Duodenal mucosa (tissue), 2 donors: ENCODE data around the gene SOCS3.

Experiments used
- H3K27ac ChIP-seq: one replicate; pipeline ENCODE4 v1.7.0; 2013; ENCODE audit warnings: low read depth, low read length
- H3K27me3 ChIP-seq, 2 donors: one replicate each; pipeline ENCODE4 v1.7.0; 2013; ENCODE audit warnings: low read length in 2 of 2, control low read depth in 1 of 2; ENCODE audit not compliant: insufficient read depth in 2 of 2, control insufficient read depth in 1 of 2
- H3K36me3 ChIP-seq, 2 donors: one replicate each; pipeline ENCODE4 v1.7.0; 2013; ENCODE audit warnings: low read length in 2 of 2, control low read depth in 1 of 2; ENCODE audit not compliant: insufficient read depth in 2 of 2, control insufficient read depth in 1 of 2
- H3K4me1 ChIP-seq, 2 donors: one replicate each; pipeline ENCODE4 v1.7.0; 2013; ENCODE audit warnings: low read length in 2 of 2, control low read depth in 1 of 2; ENCODE audit not compliant: insufficient read depth in 2 of 2, control insufficient read depth in 1 of 2
- H3K4me3 ChIP-seq, 2 donors: one replicate each; pipeline ENCODE4 v1.7.0; 2013; ENCODE audit warnings: low read length in 2 of 2, low read depth in 1 of 2
- H3K9ac ChIP-seq, 2 donors: one replicate each; pipeline ENCODE4 v1.7.0; 2013; ENCODE audit warnings: low read length in 2 of 2, low read depth in 1 of 2
- H3K9me3 ChIP-seq, 2 donors: one replicate each; pipeline ENCODE4 v1.7.0; 2013; ENCODE audit warnings: low read length in 2 of 2, control low read depth in 1 of 2; ENCODE audit not compliant: control insufficient read depth in 1 of 2

Gene SOCS3

GRCh38 chr17:78400581-78401240 lies 40.8 kb upstream of the SOCS3 start:
- Histone ChIP-seq H3K27me3 (no peaks in the 10 kb centered on the region), H3K36me3 (peaks cover 57 to 90% of the 10 kb centered on the region in 2 donors), H3K9ac (no peak overlapping the region), H3K9me3 (no peaks in the 10 kb centered on the region), H3K4me3 (no peak overlapping the region), H3K27ac (no peak overlapping the region), H3K4me1 (no peaks in the 10 kb centered on the region)

GRCh38 chr17:78399693-78400144 lies 39.8 kb upstream of the SOCS3 start:
- Histone ChIP-seq H3K4me3 (no peak overlapping the region), H3K36me3 (peaks cover 65 to 94% of the 10 kb centered on the region in 2 donors), H3K4me1 (no peaks in the 10 kb centered on the region), H3K27ac (no peak overlapping the region), H3K9me3 (no peaks in the 10 kb centered on the region), H3K27me3 (no peaks in the 10 kb centered on the region), H3K9ac (no peak overlapping the region)

GRCh38 chr17:78399028-78399692 lies 39.3 kb upstream of the SOCS3 start:
- Histone ChIP-seq H3K4me1 (no peaks in the 10 kb centered on the region), H3K9ac (no peak overlapping the region), H3K27ac (no peak overlapping the region), H3K36me3 (peaks cover 64 to 90% of the 10 kb centered on the region in 2 donors), H3K27me3 (no peaks in the 10 kb centered on the region), H3K4me3 (no peak overlapping the region), H3K9me3 (no peaks in the 10 kb centered on the region)

GRCh38 chr17:78398390-78398789 lies 38.5 kb upstream of the SOCS3 start:
- H3K4me1 ChIP-seq = no peaks in the 10 kb centered on the region
- peaks cover 63 to 86% of the 10 kb centered on the region in 2 donors for H3K36me3 ChIP-seq
- no peak overlapping the region for H3K4me3 ChIP-seq

GRCh38 chr17:78397681-78398101 lies 37.8 kb upstream of the SOCS3 start:
- Histone ChIP-seq H3K4me1 (no peaks in the 10 kb centered on the region), H3K4me3 (no peak overlapping the region), H3K9ac (no peak overlapping the region), H3K27me3 (no peaks in the 10 kb centered on the region), H3K9me3 (no peaks in the 10 kb centered on the region), H3K27ac (no peak overlapping the region), H3K36me3 (peaks cover 60 to 83% of the 10 kb centered on the region in 2 donors)

More at GRCh38 chr17:78398390-78398789, 38.5 kb upstream of the SOCS3 start:
- no peak overlapping the region for H3K9ac ChIP-seq
- no peak overlapping the region for H3K27ac ChIP-seq
- H3K9me3 ChIP-seq = no peaks in the 10 kb centered on the region
- no peaks in the 10 kb centered on the region for H3K27me3 ChIP-seq

- H3K36me3 ChIP-seq = peaks cover 58 to 80% of the 10 kb centered on the region in 2 donors
- H3K27ac ChIP-seq = no peak overlapping the region
- H3K9ac ChIP-seq = no peak overlapping the region
- H3K4me1 ChIP-seq = peaks cover 0 to 2% of the 10 kb centered on the region in 2 donors
- no peaks in the 10 kb centered on the region for H3K9me3 ChIP-seq
- H3K27me3 ChIP-seq = no peaks in the 10 kb centered on the region
- no peak overlapping the region for H3K4me3 ChIP-seq
Measured at GRCh38 chr17:78396441-78397337, 36.8 kb upstream of the SOCS3 start.

- H3K36me3 ChIP-seq = peaks cover 48 to 66% of the 10 kb centered on the region in 2 donors
- no peak overlapping the region for H3K9ac ChIP-seq
- H3K27me3 ChIP-seq = no peaks in the 10 kb centered on the region
- no peak overlapping the region for H3K4me3 ChIP-seq
- peak overlapping the region; percentile 14 for H3K27ac ChIP-seq
- H3K4me1 ChIP-seq = peaks cover 3 to 7% of the 10 kb centered on the region in 2 donors
- H3K9me3 ChIP-seq = no peaks in the 10 kb centered on the region
Measured at GRCh38 chr17:78395155-78395554, 35.3 kb upstream of the SOCS3 start.

GRCh38 chr17:78394209-78394608 lies 34.3 kb upstream of the SOCS3 start:
- Histone ChIP-seq H3K27ac (no peak overlapping the region), H3K4me3 (no peak overlapping the region), H3K36me3 (peaks cover 41 to 57% of the 10 kb centered on the region in 2 donors), H3K9me3 (no peaks in the 10 kb centered on the region), H3K9ac (no peak overlapping the region), H3K27me3 (no peaks in the 10 kb centered on the region), H3K4me1 (peaks cover 4 to 7% of the 10 kb centered on the region in 2 donors)

- no peak overlapping the region for H3K9ac ChIP-seq
- H3K27me3 ChIP-seq = no peaks in the 10 kb centered on the region
- H3K4me1 ChIP-seq = peaks cover 7% of the 10 kb centered on the region in 2 donors
- H3K9me3 ChIP-seq = no peaks in the 10 kb centered on the region
- no peak overlapping the region for H3K4me3 ChIP-seq
- H3K36me3 ChIP-seq = peaks cover 34 to 51% of the 10 kb centered on the region in 2 donors
- H3K27ac ChIP-seq = no peak overlapping the region
Measured at GRCh38 chr17:78393575-78393974, 33.7 kb upstream of the SOCS3 start.

GRCh38 chr17:78392295-78392694 lies 32.4 kb upstream of the SOCS3 start:
- no peaks in the 10 kb centered on the region for H3K9me3 ChIP-seq
- no peak overlapping the region for H3K27ac ChIP-seq
- no peak overlapping the region for H3K4me3 ChIP-seq
- no peaks in the 10 kb centered on the region for H3K27me3 ChIP-seq
- peaks cover 12% of the 10 kb centered on the region in 2 donors for H3K4me1 ChIP-seq
- no peak overlapping the region for H3K9ac ChIP-seq
- H3K36me3 ChIP-seq = peaks cover 25 to 40% of the 10 kb centered on the region in 2 donors
